ENCODE measurements around the gene VIPR2.
"Not testable (repeated sequence)": the region's sequence is repeated elsewhere in the genome, so short reads cannot be mapped to it uniquely, and the experiment has no call there.

The VIPR2 gene

DNA sequence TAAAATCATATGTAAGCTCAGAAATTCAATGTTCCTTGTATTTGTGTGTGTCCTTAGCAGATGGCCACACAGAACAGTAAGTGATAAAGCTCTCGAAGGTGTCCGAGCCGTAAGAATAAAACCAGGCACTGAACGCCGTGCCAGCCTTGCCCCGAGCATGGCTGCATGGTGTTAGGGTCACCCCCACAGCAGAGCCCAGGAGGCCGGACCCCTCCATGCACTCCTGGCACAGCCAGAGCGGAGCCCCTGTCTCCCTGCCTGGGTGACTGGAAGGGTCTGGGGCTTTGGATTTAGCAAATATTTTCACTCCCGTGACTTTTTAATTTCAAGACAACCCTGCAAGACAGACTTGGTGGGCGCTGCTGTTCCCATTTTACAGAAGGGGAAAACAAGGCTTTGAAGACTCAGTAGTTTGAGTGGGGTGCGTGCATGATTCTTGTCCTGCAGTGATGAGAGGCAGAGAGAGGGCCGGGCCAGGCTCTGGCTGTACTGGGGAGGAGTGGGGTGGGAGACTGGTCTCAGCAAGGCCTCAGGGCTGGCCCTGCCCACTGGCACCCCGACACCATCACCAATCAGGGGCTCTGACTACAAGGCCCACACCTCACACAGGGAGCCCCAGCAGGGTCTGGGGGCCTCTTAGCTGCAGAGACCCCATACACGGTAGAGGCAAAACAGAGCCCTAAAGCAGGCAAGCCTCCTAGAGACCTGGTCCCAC, 39.4 kb downstream of the VIPR2 start:
- no peak overlapping the region for H3K4me3 ChIP-seq (replicated peaks in 1 of 2; ENCODE audit: low read depth in 2 of 2, low read length in 2 of 2)
- TF ChIP-seq, protein P1, sequence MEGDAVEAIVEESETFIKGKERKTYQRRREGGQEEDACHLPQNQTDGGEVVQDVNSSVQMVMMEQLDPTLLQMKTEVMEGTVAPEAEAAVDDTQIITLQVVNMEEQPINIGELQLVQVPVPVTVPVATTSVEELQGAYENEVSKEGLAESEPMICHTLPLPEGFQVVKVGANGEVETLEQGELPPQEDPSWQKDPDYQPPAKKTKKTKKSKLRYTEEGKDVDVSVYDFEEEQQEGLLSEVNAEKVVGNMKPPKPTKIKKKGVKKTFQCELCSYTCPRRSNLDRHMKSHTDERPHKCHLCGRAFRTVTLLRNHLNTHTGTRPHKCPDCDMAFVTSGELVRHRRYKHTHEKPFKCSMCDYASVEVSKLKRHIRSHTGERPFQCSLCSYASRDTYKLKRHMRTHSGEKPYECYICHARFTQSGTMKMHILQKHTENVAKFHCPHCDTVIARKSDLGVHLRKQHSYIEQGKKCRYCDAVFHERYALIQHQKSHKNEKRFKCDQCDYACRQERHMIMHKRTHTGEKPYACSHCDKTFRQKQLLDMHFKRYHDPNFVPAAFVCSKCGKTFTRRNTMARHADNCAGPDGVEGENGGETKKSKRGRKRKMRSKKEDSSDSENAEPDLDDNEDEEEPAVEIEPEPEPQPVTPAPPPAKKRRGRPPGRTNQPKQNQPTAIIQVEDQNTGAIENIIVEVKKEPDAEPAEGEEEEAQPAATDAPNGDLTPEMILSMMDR (IDR thresholded peaks at IDR 0.05; ENCODE audit: low read depth, low read length): no peak
- DNase-seq (ENCODE audit: low read depth in 2 of 2): no peak

DNA sequence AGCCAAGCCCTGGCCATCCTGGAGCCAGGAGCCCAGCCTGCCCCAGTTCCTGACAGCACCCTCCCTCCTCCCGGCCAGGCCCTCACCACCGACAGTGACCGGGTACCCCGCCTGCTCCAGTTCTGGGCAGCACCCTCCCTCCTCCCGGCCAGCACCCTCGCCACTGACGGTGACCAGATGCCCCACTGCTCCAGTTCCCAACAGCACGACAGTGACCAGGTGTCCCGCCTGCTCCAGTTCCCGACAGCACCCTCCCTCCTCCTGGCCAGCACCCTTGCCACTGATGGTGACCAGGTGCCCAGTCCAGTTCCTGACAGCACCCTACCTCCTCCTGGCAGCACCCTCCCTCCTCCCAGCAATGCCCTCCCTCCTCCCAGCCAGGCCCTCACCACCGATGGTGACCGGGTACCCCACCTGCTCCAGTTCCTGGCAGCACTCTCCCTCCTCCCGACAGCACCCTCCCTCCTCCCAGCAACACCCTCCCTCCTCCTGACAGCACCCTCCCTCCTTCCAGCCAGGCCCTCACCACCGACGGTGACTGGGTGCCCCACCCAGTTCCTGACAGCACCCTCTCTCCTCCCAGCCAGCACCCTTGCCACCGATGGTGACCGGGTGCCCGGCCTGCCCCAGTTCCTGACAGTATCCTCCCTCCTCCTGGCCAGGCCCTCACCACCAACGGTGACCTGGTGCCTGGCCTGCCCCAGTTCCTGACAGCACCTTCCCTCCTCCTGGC, 40.3 kb downstream of the VIPR2 start:
- H3K4me3 ChIP-seq (replicated peaks in 1 of 2; ENCODE audit: low read depth in 2 of 2, low read length in 2 of 2): no peak overlapping the region
- TF ChIP-seq, protein P1 (IDR thresholded peaks at IDR 0.05; ENCODE audit: low read depth, low read length): no peak
- DNase-seq (ENCODE audit: low read depth in 2 of 2): no peak

DNA sequence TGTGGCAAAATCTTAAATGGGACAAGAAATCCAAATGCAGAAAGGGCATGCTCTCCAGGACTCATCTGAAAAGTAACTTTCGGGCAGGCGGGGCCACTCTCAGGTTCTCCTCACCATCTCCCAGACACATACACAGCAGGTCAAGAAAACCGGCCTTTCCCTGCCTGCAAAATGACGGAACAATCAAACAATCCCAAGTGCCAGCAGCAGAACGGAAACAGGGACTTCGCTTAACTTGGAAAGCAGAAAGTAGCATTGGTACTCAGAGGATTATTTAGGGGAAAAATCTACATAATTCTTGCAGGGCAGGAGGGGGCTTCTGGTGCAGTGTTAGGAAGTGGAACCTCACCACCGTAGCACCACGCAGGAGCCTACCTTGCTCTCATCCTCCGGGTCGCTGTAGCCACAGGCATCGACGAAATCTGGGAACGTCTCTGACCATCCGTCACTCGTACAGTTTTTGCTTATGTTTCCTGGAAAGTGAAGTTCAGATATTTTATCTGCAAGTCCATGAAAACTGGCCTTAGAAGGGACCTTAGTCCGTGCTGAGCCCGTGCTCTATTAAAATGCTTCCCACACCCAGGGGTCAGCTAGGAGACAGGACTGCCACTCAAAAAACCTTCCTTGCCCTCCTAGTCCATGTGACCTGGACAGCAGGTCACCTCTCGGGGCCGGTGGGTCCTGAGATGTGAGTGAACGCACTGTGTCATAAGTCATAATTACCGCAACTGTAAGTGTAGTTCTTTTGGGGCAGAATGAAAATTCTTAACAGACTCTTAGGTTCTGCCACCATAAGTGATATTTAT, 41.1 kb downstream of the VIPR2 start:
- TF ChIP-seq, protein P1 (IDR thresholded peaks at IDR 0.05; ENCODE audit: low read depth, low read length): no peak
- no peak for DNase-seq (ENCODE audit: low read depth in 2 of 2)
- H3K4me3 ChIP-seq (replicated peaks in 1 of 2; ENCODE audit: low read depth in 2 of 2, low read length in 2 of 2): no peak overlapping the region

DNA sequence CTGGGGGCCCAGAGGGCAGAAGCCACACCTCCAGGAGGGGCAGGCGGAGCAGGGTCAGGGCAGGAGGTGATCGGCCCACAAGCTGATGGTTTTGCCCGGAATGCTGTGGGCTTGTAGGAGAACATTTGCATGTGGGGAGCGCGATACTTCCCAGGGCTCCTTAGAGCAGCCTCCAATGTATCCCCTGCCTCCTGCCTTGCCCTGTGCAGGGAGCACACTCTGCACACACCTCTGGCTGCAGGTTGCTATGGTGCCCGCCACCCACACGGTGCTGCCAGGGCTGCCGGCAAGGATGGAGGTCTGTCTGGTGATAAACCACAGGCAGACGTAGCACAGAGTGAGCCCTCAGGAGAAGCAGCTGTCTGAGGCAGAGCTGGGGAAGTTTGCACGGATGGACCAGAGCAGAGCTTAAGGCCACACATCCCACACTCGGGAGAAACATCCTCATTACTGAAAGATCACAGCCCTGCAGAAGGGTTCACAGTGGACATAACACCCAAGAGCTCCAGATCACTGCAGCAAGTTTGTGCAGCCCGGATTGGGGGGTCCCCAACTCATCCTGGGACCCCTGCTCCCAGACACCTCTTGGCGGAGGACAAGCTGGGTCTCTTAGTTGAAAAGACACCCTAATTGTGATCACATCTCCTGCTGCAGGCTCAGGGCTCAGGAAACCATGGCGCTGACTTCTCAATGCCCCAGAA, 41.8 kb downstream of the VIPR2 start:
- TF ChIP-seq, protein P1 (IDR thresholded peaks at IDR 0.05; ENCODE audit: low read depth, low read length): no peak
- no peak overlapping the region for H3K4me3 ChIP-seq (replicated peaks in 1 of 2; ENCODE audit: low read depth in 2 of 2, low read length in 2 of 2)
- no peak for DNase-seq (ENCODE audit: low read depth in 2 of 2)

DNA sequence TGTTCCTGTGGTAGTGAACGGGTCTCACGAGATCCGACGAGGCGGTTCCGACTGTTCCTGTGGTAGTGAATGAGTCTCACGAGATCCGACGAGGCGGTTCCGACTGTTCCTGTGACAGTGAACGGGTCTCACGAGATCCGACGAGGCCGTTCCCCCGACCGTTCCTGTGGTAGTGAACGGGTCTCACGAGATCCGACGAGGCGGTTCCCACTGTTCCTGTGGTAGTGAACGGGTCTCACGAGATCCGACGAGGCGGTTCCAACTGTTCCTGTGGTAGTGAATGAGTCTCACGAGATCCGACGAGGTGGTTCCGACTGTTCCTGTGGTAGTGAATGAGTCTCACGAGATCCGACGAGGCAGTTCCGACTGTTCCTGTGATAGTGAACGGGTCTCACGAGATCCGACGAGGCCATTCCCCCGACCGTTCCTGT, 43.0 kb downstream of the VIPR2 start:
- DNase-seq (ENCODE audit: low read depth in 2 of 2); H3K4me3 ChIP-seq (replicated peaks in 1 of 2; ENCODE audit: low read depth in 2 of 2, low read length in 2 of 2): not testable (repeated sequence)

DNA sequence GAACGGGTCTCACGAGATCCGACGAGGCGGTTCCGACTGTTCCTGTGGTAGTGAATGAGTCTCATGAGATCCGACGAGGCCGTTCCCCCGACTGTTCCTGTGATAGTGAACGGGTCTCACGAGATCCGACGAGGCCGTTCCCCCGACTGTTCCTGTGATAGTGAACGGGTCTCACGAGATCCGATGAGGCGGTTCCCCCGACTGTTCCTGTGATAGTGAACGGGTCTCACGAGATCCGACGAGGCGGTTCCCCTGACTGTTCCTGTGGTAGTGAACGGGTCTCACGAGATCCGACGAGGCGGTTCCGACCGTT, 43.6 kb downstream of the VIPR2 start:
- not testable (repeated sequence) for H3K4me3 ChIP-seq (replicated peaks in 1 of 2; ENCODE audit: low read depth in 2 of 2, low read length in 2 of 2); DNase-seq (ENCODE audit: low read depth in 2 of 2)

DNA sequence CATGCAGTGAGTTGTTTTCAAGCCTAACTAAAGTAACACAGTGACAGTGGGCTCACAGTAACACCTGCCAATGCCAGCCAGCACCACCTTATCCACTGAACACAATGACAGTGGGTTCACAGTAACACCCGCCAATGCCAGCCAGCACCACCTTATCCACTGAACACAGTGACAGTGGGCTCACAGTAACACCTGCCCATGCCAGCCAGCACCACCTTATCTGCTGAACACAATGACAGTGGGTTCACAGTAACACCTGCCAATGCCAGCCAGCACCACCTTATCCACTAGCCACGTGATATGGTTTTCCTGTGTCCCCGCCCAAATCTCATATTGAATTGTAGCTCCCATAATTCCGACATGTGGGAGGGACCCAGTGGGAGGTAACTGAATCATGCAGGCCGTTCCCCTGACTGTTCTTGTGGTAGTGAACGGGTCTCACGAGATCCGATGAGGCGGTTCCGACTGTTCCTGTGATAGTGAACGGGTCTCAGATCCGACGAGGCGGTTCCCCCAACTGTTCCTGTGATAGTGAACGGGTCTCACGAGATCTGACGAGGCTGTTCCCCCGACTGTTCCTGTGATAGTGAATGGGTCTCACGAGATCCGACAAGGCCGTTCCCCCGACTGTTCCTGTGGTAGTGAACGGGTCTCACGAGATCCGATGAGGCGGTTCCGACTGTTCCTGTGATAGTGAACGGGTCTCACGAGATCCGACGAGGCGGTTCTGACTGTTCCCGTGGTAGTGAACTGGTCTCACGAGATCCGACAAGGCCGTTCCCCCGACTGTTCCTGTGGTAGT, 44.2 kb downstream of the VIPR2 start:
- not testable (repeated sequence) for DNase-seq (ENCODE audit: low read depth in 2 of 2); H3K4me3 ChIP-seq (replicated peaks in 1 of 2; ENCODE audit: low read depth in 2 of 2, low read length in 2 of 2)
